Central memory CD4-positive, alpha-beta T cell (primary cell): Measurements from ENCODE around the gene ADCY2.
A peak's percentile ranks its signal among the peaks of the same experiment; 100 is the strongest.

Experiments used
- DNase-seq: peaks from one replicate; pipeline ENCODE4 v3.0.0; 2022

The ADCY2 gene

DNA sequence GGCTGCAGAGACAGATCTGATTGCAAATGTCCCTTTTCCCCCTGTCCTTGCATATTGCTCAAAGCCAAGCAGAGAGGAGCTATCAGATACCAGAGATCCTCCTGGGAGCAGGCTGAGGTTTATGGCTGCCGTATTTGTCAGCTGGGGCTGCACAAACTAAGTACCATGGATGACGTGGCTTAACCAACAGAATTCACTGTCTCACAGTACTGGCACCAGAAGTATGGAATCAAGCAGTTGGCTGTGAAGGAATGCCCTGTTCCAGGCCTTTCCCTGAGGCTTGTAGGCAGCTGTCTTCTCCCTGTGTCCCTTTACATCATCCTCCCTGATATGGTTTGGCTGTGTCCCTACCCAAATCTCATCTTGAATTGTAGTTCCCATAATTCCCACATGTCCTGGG, 452.4 kb downstream of the ADCY2 start:
- no peak for DNase-seq

GRCh38 chr5:7849681-7850394, 453.9 kb downstream of the ADCY2 start:
- no peak for DNase-seq

GRCh38 chr5:7850395-7851239, 454.7 kb downstream of the ADCY2 start, which contains the start of gene CFAP90:
TSS of gene CFAP90 (minus strand) at chr5:7851133. CDS start at chr5:7851021, 112 bp downstream.
- no peak for DNase-seq

DNA sequence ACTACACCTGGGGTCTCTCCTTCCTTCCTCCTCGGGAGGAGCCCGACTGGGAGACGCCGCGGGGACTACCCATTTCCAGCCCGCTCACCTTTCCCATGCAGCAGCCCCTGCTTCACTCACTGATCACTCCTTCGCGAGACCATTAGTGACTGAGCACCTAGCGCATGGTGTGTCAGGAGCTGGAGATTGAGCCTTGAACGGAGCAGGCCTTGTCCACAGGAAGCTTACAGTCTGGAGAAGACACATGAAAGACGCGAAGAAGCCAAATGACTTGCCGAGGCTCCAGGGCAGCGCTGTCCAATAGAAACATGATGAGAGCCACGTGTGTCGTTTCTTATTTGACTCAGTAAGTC, 455.3 kb downstream of the ADCY2 start:
- no peak for DNase-seq

- DNase-seq = no peak
Observed at GRCh38 chr5:7851617-7852289, 455.8 kb downstream of the ADCY2 start.

GRCh38 chr5:7852542-7852941, 456.6 kb downstream of the ADCY2 start:
- no peak for DNase-seq

DNA sequence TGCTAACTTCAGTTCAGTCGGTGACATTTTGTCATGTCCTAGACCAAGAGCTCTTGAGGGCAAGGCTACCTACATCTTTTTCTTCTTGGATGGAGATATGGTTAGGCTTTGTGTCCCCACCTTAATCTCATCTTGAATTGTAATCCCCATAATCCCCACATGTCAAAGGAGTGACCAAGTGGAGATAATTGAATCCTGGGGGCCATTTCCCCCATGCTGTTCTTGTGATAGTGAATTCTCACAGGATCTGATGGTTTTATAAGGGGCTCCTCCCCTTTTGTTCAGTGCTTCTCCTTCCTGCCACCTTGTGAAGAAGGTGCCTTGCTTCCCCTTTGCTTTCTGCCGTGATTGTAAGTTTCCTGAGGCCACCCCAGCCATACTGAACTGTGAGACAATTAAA, 457.1 kb downstream of the ADCY2 start:
- no peak for DNase-seq

- DNase-seq = no peak
Observed at GRCh38 chr5:7855611-7856010, 459.7 kb downstream of the ADCY2 start.

DNA sequence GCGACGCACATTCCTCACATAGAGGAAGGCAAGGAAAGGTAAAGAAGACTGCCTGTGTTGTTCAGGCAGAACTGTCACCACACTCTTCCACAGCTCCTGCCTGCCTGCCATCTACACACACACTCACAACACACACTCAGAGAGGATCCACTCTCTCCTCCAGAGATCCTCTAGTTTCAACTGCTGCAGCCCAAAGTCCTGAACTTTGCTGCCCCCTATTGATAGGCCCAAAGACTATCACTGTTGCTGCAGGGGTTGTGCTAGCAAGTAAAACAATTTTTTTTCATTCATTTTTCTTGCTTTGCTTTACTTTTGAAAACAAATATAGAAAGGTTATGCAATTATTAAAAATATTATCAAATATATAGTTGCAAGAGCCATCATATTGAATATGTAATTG, 460.9 kb downstream of the ADCY2 start:
- DNase-seq = peak; percentile 40

DNA sequence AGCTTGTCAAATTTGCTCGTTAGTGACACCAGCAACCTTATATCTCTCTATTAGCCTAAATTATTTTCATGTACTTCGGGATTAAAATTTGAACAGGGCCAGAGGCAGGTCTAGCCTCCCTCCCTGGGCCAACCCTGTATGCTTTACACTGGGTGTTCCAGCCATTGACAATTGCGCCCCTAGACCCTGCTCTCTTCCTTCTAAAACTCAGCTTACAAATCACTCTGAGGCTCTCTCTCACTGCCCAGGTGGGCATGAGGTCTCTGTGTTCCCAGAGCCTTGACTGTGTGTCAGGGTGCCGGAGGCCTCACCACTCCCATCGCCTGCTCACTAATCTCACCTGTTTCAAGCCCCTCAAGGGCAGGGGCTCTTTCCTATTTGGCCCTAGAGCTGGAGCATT, 461.4 kb downstream of the ADCY2 start:
- no peak for DNase-seq

GRCh38 chr5:7857926-7858632, 462.1 kb downstream of the ADCY2 start:
- DNase-seq = no peak

GRCh38 chr5:7866196-7866595, 470.3 kb downstream of the ADCY2 start:
- DNase-seq = no peak

DNA sequence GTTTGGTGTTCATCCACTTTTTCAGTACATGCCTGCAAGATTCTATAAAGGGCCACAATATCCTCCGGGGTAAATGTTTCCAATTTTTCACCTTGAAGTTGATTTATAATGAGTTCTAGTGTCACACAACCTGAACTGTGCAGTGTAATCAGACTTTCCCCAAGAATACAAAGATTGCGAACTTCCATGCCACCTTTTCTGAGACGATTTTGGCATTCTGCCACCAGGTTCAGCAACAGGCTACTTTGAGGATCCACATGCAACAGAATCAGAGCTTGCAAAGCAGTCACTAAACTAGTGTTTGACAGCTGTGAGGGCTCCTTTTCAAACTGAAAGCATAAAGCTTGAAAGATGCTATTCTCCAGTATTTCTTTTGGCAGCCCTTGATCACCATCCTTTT, 471.3 kb downstream of the ADCY2 start:
- no peak for DNase-seq

DNA sequence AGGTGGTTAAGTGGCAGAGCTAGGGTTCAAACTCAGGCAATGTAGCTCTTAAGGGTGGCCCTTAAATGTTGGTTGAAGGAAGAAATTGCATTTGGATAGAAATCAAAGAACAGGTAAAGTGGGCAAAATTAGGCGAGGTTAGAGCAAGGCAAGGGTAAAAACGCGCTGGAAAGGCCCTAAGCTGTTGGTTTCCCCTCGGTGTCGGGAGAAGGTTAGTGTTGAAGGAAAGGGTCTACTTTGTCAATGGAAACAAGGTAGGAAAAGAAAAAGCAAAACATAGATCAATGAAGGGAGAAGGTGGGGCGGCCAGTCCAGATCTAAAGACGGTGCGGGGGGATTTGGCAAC, 472.5 kb downstream of the ADCY2 start:
- no peak for DNase-seq

DNA sequence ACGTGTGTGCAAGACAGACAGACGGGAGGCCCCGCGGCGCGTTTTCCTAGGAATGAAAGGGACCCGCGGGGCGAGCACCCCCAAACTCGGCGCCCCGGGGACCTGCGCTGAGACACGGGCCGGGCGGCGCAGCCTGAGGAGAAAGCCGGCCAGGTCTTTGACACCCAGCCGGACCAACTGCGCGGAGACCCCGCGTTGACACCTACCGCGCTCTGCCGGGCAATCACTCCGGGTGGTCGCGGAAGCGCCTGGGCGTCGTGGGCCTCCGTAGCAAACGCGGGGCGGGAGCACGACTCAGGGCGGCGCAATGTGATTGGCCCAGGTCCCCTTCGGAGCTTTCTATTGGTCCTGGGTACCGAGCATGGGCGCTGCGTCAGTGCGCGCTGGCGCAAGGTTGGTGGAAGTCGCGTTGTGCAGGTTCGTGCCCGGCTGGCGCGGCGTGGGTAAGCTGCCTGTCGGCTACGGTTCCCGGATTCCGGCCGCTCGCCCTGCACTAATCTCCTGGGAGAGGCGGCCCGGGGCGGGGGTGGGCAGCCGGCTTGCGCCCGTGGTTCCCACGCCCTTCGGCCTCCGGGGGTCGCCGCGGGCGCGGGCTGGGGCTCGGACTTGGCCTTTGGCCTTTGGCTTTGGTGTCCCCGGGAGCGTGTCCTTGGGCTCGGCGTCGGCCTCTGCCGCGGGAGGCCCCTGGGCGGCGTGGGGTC, 473.0 kb downstream of the ADCY2 start, which contains the start of the genes FASTKD3 and MTRR:
TSS of gene FASTKD3 (minus strand) at position 259 of the 701 bp plus-strand sequence. CDS start 948 bp downstream, outside the sequence.
TSS of gene MTRR (plus strand) at position 376 of the 701 bp plus-strand sequence. CDS start 1,647 bp downstream, outside the sequence.
- DNase-seq = peak; percentile 88

GRCh38 chr5:7869474-7870136, 473.7 kb downstream of the ADCY2 start:
- peak; percentile 17 for DNase-seq

- DNase-seq = peak; percentile 18
Observed at GRCh38 chr5:7871653-7872052, 475.7 kb downstream of the ADCY2 start.

- DNase-seq = no peak
Observed at GRCh38 chr5:7872517-7873130, 476.7 kb downstream of the ADCY2 start.

GRCh38 chr5:7873216-7873615, 477.3 kb downstream of the ADCY2 start:
- peak; percentile 50 for DNase-seq

GRCh38 chr5:7874639-7875038, 478.7 kb downstream of the ADCY2 start:
- DNase-seq = no peak

DNA sequence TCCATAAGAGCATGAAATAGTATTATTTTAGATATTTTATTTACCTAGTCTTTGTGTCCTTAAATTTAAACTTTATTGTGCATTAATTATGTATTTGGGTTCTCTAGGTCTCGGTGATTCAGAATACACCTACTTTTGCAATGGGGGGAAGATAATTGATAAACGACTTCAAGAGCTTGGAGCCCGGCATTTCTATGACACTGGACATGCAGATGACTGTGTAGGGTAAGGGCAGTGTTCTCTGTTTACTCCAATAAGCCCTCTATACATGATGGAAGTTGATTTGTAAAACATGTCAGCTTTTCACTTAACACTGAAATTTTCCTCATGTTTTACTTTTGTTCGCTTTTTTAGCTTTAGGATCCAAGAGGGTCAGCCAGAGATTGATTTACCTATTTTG, 479.2 kb downstream of the ADCY2 start:
- DNase-seq = no peak
